ENCODE measurements around the gene LCN9.

The LCN9 gene

GRCh38 chr9:135616619-135617537, 46.2 kb upstream of the LCN9 start:
- Histone ChIP-seq H3K9me3 (ENCODE audit: severe bottlenecking) (no peaks in the 10 kb centered on the region), H3K36me3 (ENCODE audit: low read depth) (no peaks in the 10 kb centered on the region), H3K4me3 (ENCODE audit: severe bottlenecking) (no peak overlapping the region), H3K27me3 (ENCODE audit: insufficient read depth, poor library complexity, severe bottlenecking) (peaks cover 46% of the 10 kb centered on the region), H3K27ac (ENCODE audit: poor library complexity, severe bottlenecking) (no peak overlapping the region), H3K4me1 (ENCODE audit: insufficient read depth, poor library complexity, severe bottlenecking) (no peaks in the 10 kb centered on the region)
- TF ChIP-seq CTCF (IDR thresholded peaks at IDR 0.05; ENCODE audit: poor library complexity, severe bottlenecking), result no peak
- no peak for DNase-seq (ENCODE audit: low spot score)
- no peak for ATAC-seq (ENCODE audit: low read depth)

GRCh38 chr9:135617538-135617900, 45.6 kb upstream of the LCN9 start:
- TF ChIP-seq CTCF (IDR thresholded peaks at IDR 0.05; ENCODE audit: poor library complexity, severe bottlenecking), result no peak

GRCh38 chr9:135617991-135618411, 45.1 kb upstream of the LCN9 start:
- Histone ChIP-seq H3K27me3 (ENCODE audit: insufficient read depth, poor library complexity, severe bottlenecking) (peaks cover 48% of the 10 kb centered on the region), H3K9me3 (ENCODE audit: severe bottlenecking) (no peaks in the 10 kb centered on the region), H3K36me3 (ENCODE audit: low read depth) (no peaks in the 10 kb centered on the region), H3K4me3 (ENCODE audit: severe bottlenecking) (no peak overlapping the region), H3K27ac (ENCODE audit: poor library complexity, severe bottlenecking) (no peak overlapping the region), H3K4me1 (ENCODE audit: insufficient read depth, poor library complexity, severe bottlenecking) (no peaks in the 10 kb centered on the region)
- no peak for DNase-seq (ENCODE audit: low spot score)
- no peak for ATAC-seq (ENCODE audit: low read depth)
- TF ChIP-seq CTCF (IDR thresholded peaks at IDR 0.05; ENCODE audit: poor library complexity, severe bottlenecking), result no peak

More at GRCh38 chr9:135617538-135617900, 45.6 kb upstream of the LCN9 start:
- H3K27ac ChIP-seq (ENCODE audit: poor library complexity, severe bottlenecking), result no peak overlapping the region
- H3K9me3 ChIP-seq (ENCODE audit: severe bottlenecking), result no peaks in the 10 kb centered on the region
- DNase-seq (ENCODE audit: low spot score), result no peak
- H3K36me3 ChIP-seq (ENCODE audit: low read depth), result no peaks in the 10 kb centered on the region
- H3K4me3 ChIP-seq (ENCODE audit: severe bottlenecking), result no peak overlapping the region
- H3K4me1 ChIP-seq (ENCODE audit: insufficient read depth, poor library complexity, severe bottlenecking), result no peaks in the 10 kb centered on the region
- peaks cover 48% of the 10 kb centered on the region for H3K27me3 ChIP-seq (ENCODE audit: insufficient read depth, poor library complexity, severe bottlenecking)
- ATAC-seq (ENCODE audit: low read depth), result no peak

- H3K9me3 ChIP-seq (ENCODE audit: severe bottlenecking), result no peaks in the 10 kb centered on the region
- no peak for TF ChIP-seq CTCF (IDR thresholded peaks at IDR 0.05; ENCODE audit: poor library complexity, severe bottlenecking)
- H3K27ac ChIP-seq (ENCODE audit: poor library complexity, severe bottlenecking), result no peak overlapping the region
- DNase-seq (ENCODE audit: low spot score) (no peak), ATAC-seq (ENCODE audit: low read depth) (0 out of 3 replicates have a peak, but pooled peaks have one; percentile 31)
- no peak overlapping the region for H3K4me3 ChIP-seq (ENCODE audit: severe bottlenecking)
- H3K36me3 ChIP-seq (ENCODE audit: low read depth), result no peaks in the 10 kb centered on the region
- peaks cover 48% of the 10 kb centered on the region for H3K27me3 ChIP-seq (ENCODE audit: insufficient read depth, poor library complexity, severe bottlenecking)
- H3K4me1 ChIP-seq (ENCODE audit: insufficient read depth, poor library complexity, severe bottlenecking), result no peaks in the 10 kb centered on the region
These were observed 44.1 kb upstream of the LCN9 start for GRCh38 chr9:135618866-135619598.

Measured in RWPE2 (cell line).